H1 (cell line): ENCODE measurements around the gene CORO6. TPM values are rescaled to one million over a fixed set of nuclear protein-coding genes. Genes with fewer than 3 reads are reported as not detected.

ENCODE experiments used
- BRCA1 ChIP-seq: IDR thresholded peaks from 2 replicates; pipeline ENCODE4 v1.6.1; 2012; ENCODE audit warnings: low read depth, low read length, improper control_type of control experiment
- CREB1 ChIP-seq: IDR thresholded peaks from 2 replicates; pipeline ENCODE4 v1.6.1; 2012; ENCODE audit warnings: inconsistent platforms
- SIRT6 ChIP-seq: IDR thresholded peaks from one replicate; pipeline ENCODE4 v1.7.1; 2012; ENCODE audit warnings: low read length, inconsistent platforms
- ZNF274 ChIP-seq: IDR thresholded peaks from 2 replicates; pipeline ENCODE4 v1.7.0; 2012; ENCODE audit warnings: low read length, borderline replicate concordance; ENCODE audit errors: extremely low read depth
- polyA plus RNA-seq, 7 experiments: library from polyadenylated mRNA; depleted of rRNA in 3 of 7; stranded (reverse) in 5 of 7; unstranded in 2 of 7; fragments of >200 nt in 5 of 7; fragments of 200-250 nt in 2 of 7; gene quantifications; 1 replicate in 5 of 7; 2 replicates in 1 of 7; 4 replicates in 1 of 7; pipeline versions ENCODE4 v1.2.1 to v1.2.3, GENCODE V29; 2011 to 2013; ENCODE audit warnings: missing spikeins in 2 of 7, mixed read lengths in 2 of 7
- total RNA-seq: library from RNA; stranded (reverse); fragmentation: NEBNext Ultra II Directional; extraction: Animal tissue kit (Norgen Biotek cat#: 25700); gene quantifications from 2 replicates; pipeline ENCODE4 v1.2.1, GENCODE V29; 2021

The CORO6 gene
- total and polyA plus RNA-seq, 2 of the 8 experiments (the other 6 are each of a cell fraction or from before 2014, with no cell fraction given): 2.5 to 8.6 TPM

GRCh38 chr17:29661213-29661612 is 38.5 kb upstream of the CORO6 start (continued):
- TF ChIP-seq BRCA1: no peak
- no peak for TF ChIP-seq CREB1
- TF ChIP-seq ZNF274: no peak
- no peak for TF ChIP-seq SIRT6
- TF ChIP-seq, all 59 proteins: peak for 0
